GM21786 (cell line): Measurements from ENCODE around the gene GOLGA8H.
"Not testable (repeated sequence)": the region's sequence is repeated elsewhere in the genome, so short reads cannot be mapped to it uniquely, and the experiment has no call there.

Experiments used
- ATAC-seq: cut with Tn5 transposase; IDR thresholded peaks from one replicate; pipeline ENCODE4 v1.9.1; 2021; ENCODE audit not compliant: unreplicated experiment

The GOLGA8H gene

GRCh38 chr15:30603796-30604195, at the start of gene GOLGA8H:
GOLGA8H (plus strand) TSS chr15:30604028; CDS start chr15:30604126, 98 bp downstream.
- ATAC-seq, result not testable (repeated sequence)

GRCh38 chr15:30566949-30567348, 36.9 kb upstream of the GOLGA8H start:
- not testable (repeated sequence) for ATAC-seq

DNA sequence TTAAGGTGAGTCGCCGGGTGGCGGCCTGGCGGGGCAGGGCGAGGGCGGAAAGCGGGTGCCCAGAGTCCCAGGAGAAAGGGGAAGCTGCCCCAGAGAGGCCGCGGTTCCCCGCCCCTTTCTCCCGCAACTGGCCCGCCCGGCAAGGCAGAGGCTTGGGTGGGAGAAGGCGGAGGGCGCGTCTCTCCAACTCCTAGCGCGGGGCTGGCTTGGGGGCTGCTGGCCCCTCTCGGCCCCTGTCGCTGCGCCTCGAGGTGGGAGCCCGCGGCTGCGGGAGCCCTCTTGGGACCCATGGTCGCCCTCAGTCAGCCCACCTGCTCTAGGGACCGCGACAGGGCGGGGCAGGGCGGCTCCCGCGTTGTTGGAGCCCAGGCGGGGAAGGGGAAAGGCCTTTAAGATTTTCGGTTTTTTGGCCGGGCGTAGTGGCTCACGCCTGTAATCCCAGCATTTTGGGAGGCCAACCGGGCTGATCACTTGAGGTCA, 30.8 kb upstream of the GOLGA8H start:
- not testable (repeated sequence) for ATAC-seq

GRCh38 chr15:30579394-30579970, 24.3 kb upstream of the GOLGA8H start:
- not testable (repeated sequence) for ATAC-seq

- not testable (repeated sequence) for ATAC-seq
Observed at GRCh38 chr15:30580716-30581115, 23.1 kb upstream of the GOLGA8H start.

- not testable (repeated sequence) for ATAC-seq
Observed at GRCh38 chr15:30598953-30599352, 4.9 kb upstream of the GOLGA8H start.

GRCh38 chr15:30612271-30612670, 8.4 kb downstream of the GOLGA8H start:
- not testable (repeated sequence) for ATAC-seq

DNA sequence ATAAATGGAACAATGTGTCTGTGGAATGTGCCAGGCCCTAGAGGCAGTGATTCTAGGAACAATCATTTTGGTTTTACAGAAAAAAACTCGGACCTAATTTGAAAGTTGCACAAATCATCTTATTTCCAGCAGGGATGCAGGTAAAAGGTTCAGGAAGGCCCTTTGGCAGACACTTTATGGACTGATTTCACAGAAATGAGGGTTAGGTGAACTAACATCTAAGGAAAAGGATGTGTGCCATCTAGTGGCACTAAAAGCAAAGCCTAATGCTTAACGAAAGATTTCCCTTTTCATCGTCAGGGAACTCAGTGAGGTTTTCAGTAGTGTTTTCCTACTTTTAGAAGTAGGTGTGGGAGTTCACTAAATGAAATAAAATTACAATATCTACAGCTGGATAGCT, 17.5 kb downstream of the GOLGA8H start:
- not testable (repeated sequence) for ATAC-seq

GRCh38 chr15:30625436-30626193, 21.8 kb downstream of the GOLGA8H start, which contains the start of gene ARHGAP11B:
ARHGAP11B (plus strand) TSS chr15:30626128.
- peak; percentile 92 for ATAC-seq

DNA sequence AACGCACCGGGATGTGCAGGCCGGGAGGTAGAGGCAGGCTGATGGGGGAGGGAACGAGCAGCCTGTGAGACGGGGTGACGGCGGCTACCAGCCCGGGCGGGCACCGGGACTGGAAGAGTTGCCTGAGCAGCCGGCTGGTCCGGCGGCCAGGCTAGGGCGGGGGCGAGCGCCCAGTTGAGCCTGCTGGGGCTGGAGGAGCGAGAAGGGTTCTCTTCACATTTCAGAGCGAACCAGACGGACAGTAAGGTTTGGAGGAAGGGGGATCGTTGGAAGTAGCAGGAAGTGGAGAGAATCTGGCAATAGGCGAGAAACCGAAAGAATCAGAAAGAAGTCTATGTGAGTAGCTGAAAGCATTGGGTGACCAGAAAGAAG, 22.4 kb downstream of the GOLGA8H start:
- peak; percentile 1 for ATAC-seq

DNA sequence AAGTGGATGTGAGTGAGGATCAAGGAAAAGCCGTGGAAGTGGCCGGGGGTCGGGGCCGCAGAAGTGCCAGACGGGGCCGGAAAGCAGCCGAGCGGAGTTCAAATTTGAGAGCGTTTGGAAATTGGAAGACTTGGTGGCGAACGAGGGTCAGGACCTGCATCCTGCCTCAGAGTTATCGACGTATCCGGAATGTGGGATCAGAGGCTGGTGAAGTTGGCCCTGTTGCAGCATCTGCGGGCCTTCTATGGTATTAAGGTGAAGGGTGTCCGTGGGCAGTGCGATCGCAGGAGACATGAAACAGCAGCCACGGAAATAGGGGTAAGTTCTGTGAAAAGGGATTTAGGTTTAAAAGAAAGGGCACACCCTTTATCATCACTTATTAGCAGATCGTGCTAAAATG, 22.8 kb downstream of the GOLGA8H start:
- ATAC-seq, result not testable (repeated sequence)

DNA sequence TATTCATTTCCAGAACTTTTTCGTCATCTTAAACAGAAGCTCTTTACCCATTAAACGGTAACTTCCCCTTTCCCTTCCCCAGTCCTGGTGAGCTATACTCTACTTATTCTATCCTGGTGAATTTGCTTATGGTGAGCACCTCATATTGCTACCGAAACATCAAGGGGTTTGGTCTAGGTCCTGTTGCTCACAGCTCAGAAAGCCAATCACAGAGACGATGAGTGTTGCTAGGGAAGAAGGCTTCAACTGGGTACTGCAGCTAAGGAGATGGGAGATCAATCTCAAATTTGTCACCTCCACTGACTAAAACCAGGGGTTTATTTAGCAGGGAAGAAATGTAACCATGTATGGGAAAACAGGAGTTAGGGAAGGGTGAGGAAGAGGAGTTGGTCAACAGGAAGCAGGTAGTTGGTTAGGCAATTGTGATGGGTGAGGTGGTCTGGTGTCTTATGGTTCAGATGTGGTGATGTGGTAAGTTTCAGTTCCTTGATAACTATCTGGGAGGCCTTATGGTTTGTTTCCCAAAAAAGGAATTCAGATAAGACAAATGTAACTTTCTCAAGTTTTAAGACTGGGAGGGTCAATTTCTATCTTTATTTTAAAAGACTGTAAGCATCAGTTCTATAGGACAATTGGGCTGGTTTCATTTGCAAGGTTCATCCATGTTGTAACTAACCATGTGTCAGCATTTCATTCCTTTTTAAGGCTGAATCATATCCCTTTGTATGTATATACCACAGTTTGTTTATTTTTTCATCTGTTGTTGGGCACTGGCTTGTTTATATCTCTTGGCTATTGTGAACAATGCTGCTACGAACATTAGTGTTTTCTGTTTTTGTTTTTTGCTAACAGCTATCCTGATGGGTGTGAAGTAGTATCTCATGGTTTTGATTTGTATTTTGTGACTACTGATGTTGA, 46.4 kb downstream of the GOLGA8H start:
- ATAC-seq, result peak; percentile 88

DNA sequence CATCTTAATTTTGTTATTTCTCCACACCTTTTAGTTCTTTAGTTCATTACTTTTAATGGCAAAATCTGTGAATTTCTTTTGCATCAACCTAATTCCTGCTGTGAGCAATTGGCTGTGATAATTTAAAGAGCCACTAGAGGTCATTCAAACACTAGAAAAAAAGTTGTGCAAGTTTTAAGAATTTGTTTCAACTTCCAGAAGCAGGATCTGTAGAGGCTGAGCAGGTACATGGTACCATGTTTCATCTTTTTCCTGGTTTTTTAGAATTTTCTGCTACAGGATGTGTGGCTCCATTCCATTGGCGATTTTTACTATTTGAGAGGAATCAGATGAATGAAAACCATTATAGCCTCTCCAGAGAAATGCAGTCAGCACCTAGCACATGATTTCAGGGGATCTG, 57.3 kb downstream of the GOLGA8H start:
- not testable (repeated sequence) for ATAC-seq
